Stimulated activated naive CD8-positive, alpha-beta T cell treated with anti-CD3 and anti-CD28 coated beads, Interleukin-15, amount 100 ng/mL, for 72 hours (primary cell): Measurements from ENCODE around the gene NEU4.
"Not testable (repeated sequence)": the region's sequence is repeated elsewhere in the genome, so short reads cannot be mapped to it uniquely, and the experiment has no call there.

Experiments
- ATAC-seq: fragments of 150-1000 bp; cut with Tn5 transposase; 2 replicates; pipeline ENCODE4 v1.10.0; 2021; ENCODE audit warnings: mild to moderate bottlenecking, moderate library complexity
- DNase-seq, 2 donors: peaks; one replicate each; pipeline ENCODE4 v3.0.0; 2021 to 2022
- H3K27ac Mint-ChIP-seq, 2 donors: one replicate each; pipeline ENCODE4 v1.8.0; 2022; ENCODE audit warnings: mild to moderate bottlenecking in 2 of 2, mixed read lengths in 2 of 2, moderate library complexity in 2 of 2
- H3K27me3 Mint-ChIP-seq: one replicate; pipeline ENCODE4 v1.8.0; 2022; ENCODE audit warnings: mixed read lengths
- H3K4me1 Mint-ChIP-seq: one replicate; pipeline ENCODE4 v1.8.0; 2022; ENCODE audit warnings: mild to moderate bottlenecking, mixed read lengths
- H3K4me3 Mint-ChIP-seq, 2 donors: one replicate each; pipeline ENCODE4 v1.8.0; 2022; ENCODE audit warnings: mild to moderate bottlenecking in 2 of 2, mixed read lengths in 2 of 2, moderate library complexity in 1 of 2
- H3K9me3 Mint-ChIP-seq, 2 donors: one replicate each; pipeline ENCODE4 v1.8.0; 2022; ENCODE audit warnings: mixed read lengths in 2 of 2

NEU4 gene

DNA sequence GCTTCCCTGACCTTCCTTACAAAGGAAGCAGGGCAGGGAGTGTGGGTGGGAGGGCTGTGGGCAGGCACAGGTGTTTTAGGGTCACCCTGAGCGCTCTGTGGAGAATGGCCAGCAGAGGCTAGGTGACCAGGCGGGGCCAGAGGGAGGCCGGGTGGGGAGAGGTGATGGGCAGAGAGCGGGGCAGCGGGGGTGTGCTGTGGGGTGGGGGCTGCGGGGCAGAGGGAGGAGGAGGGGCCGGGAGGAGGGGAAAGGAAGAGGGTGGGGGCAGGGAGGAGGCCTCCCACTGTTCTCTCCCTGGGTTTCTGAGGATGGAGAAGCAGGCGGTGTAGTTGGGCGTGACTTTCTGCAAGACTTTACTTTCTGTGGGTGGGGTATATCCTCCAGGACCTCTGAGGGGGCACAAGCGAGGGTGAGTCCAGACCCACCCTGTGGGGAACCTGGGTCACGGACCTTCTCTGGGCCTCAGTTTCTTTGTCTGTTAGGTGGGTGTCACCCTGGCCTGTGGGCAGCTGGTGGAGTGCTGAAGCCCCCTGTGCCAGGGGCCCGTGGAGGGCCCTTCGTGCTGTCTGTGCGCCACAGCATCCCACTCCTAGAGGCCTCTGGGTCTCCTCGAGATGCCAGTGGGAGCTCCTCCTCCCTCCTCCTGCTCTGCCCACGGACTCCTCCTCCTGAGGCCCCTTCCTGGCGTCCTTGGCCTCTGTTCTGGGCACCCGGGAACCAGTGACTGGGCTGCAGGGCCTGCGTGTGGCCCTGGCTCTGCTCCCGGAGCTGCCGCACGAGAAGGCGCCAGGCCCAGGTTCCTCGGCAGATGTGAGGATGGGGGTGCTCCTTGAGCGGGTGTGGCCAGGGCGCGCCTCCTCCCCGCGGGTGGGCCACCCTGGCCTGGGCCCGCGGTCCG is 6.3 kb upstream of the NEU4 start:
- DNase-seq (no peak), ATAC-seq (no peak)
- H3K4me3 Mint-ChIP-seq, result peak overlapping the region in 1 of 2 donors; percentile 81
- no peak overlapping the region for H3K27ac Mint-ChIP-seq
- H3K4me1 Mint-ChIP-seq, result peaks cover 17% of the 10 kb centered on the region
- peaks cover 32% of the 10 kb centered on the region for H3K27me3 Mint-ChIP-seq
- H3K9me3 Mint-ChIP-seq, result no peaks in the 10 kb centered on the region

DNA sequence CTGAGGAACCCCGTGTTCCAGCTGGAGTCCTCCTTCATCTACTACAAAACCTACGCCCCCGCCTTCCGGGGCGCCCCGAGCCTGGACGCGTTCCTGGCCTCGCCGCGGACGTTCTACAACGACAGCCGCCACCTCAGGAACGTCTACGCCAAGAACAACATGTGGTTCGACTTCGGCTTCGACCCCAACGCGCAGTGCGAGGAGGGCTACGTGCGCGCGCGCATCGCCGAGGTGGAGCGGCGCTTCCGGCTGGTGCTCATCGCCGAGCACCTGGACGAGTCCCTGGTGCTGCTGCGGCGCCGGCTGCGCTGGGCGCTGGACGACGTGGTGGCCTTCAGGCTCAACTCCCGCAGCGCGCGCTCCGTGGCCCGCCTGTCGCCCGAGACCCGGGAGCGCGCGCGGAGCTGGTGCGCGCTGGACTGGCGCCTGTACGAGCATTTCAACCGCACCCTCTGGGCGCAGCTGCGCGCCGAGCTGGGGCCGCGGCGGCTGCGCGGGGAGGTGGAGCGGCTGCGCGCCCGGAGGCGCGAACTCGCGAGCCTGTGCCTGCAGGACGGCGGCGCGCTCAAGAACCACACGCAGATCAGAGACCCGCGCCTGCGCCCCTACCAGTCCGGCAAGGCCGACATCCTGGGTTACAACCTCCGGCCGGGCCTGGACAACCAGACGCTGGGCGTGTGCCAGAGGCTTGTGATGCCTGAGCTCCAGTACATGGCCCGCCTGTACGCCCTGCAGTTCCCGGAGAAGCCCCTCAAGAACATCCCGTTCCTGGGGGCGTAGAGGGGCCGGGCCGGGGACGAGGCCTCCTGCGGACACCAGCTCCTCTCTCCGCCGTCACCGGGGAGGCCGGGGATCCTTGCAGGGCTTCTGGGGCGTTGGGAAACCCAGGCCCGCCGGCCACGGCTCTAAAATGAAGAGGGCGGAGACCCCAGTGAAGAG is 5.3 kb upstream of the NEU4 start:
- Mint-ChIP-seq H3K4me3 (peak overlapping the region; percentile 75 to 81), H3K4me1 (peaks cover 23% of the 10 kb centered on the region), H3K27me3 (peaks cover 39% of the 10 kb centered on the region), H3K27ac (no peak overlapping the region), H3K9me3 (no peaks in the 10 kb centered on the region)
- DNase-seq (peak; percentile 48 to 61), ATAC-seq (peak; percentile 66)

DNA sequence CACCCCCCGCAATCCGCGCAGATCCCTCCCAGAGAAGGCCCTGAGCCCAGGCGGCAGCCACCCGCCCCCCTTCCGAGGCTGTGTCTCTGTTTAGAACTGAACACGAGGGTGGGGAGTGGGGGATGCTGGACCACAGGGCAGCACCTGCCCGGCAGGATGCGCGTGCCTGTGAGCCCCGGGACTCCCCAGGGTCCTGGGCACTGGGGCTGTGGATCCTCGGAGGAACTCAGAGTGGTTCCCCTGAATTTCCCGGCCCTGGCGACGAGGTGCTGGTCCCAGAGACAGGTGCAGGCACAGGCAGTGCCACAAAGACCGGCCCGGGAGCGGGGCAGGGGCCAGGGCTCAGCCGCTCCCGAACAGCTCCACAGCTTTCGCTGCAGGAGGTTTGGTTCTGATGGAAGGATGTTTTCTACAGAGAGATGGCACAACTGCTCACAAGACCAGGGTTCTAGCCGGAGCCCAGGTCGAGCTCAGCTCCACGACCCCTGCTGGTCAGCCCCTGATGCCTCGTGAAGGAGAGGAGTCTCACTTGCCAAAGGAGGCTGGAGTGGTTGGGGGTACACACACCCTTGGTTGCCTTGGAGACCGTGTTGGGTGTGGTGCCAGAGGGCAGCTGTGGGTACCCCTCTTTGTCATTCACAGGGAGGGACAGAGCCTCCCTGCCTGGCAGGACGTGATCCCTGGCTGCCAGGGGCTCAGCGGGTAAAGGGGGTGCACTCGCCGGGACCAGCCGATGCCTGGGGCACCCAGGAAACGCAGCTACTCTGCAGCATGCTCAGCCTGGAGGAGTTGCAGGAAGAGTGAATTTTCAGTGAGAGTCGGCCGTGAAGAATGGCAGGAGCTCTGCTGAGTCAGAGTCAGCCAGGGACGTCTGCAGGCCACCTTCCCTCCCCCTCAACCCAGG is 4.4 kb upstream of the NEU4 start:
- peak; percentile 36 to 48 for DNase-seq
- H3K27ac Mint-ChIP-seq, result no peak overlapping the region
- ATAC-seq, result peak; percentile 47
- H3K9me3 Mint-ChIP-seq, result no peaks in the 10 kb centered on the region
- H3K4me1 Mint-ChIP-seq, result peaks cover 31% of the 10 kb centered on the region
- peaks cover 48% of the 10 kb centered on the region for H3K27me3 Mint-ChIP-seq
- H3K4me3 Mint-ChIP-seq, result peak overlapping the region; percentile 70 to 81

DNA sequence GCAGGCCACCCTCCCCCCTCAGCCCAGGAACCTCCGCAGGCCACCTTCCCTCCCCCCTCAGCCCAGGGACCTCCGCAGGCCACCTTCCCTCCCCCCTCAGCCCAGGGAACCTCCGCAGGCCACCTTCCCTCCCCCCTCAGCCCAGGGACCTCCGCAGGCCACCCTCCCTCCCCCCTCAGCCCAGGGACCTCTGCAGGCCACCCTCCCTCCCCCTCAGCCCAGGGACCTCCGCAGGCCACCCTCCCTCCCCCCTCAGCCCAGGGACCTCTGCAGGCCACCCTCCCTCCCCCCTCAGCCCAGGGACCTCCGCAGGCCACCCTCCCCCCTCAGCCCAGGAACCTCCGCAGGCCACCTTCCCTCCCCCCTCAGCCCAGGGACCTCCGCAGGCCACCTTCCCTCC is 2.8 kb upstream of the NEU4 start:
- not testable (repeated sequence) for DNase-seq, ATAC-seq, H3K4me3 Mint-ChIP-seq, H3K9me3 Mint-ChIP-seq, H3K27ac Mint-ChIP-seq
- peaks cover 45% of the 10 kb centered on the region for H3K27me3 Mint-ChIP-seq
- H3K4me1 Mint-ChIP-seq, result peaks cover 41% of the 10 kb centered on the region

DNA sequence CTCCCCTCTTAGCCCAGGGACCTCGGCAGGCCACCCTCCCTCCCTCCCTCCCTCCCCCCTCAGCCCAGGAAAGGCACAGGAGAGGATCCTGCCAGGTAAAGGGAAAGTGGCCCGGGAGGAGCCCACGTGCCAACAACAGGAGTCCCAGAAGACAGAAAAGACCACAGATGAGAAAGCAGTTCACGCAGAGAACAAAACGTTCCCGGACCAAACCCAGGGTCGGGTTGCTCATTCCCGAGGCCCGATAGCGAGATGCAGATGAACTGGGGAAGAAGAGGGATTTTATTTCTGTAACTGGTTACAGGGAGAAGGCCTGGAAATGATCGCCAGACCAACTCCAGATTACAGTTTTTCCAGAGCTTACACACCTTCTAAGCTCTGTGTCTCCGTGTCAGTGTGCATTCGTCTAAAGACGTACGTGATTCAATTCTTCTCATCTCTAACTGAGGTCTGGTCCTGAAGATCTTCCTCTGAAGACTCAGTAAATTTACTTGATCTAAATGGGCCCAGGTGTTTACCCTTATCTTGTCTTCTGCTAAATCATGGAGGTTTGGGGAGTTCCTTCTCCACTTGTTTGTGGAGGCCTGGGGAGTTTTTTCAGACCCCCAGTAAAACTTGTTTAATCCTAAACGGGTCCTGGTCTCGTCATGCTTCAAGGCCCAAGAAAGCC is 807 bp upstream of the NEU4 start:
- no peak overlapping the region for H3K4me3 Mint-ChIP-seq
- H3K4me1 Mint-ChIP-seq, result peaks cover 39% of the 10 kb centered on the region
- no peaks in the 10 kb centered on the region for H3K9me3 Mint-ChIP-seq
- no peak overlapping the region for H3K27ac Mint-ChIP-seq
- DNase-seq (no peak), ATAC-seq (no peak)
- peaks cover 33% of the 10 kb centered on the region for H3K27me3 Mint-ChIP-seq

DNA sequence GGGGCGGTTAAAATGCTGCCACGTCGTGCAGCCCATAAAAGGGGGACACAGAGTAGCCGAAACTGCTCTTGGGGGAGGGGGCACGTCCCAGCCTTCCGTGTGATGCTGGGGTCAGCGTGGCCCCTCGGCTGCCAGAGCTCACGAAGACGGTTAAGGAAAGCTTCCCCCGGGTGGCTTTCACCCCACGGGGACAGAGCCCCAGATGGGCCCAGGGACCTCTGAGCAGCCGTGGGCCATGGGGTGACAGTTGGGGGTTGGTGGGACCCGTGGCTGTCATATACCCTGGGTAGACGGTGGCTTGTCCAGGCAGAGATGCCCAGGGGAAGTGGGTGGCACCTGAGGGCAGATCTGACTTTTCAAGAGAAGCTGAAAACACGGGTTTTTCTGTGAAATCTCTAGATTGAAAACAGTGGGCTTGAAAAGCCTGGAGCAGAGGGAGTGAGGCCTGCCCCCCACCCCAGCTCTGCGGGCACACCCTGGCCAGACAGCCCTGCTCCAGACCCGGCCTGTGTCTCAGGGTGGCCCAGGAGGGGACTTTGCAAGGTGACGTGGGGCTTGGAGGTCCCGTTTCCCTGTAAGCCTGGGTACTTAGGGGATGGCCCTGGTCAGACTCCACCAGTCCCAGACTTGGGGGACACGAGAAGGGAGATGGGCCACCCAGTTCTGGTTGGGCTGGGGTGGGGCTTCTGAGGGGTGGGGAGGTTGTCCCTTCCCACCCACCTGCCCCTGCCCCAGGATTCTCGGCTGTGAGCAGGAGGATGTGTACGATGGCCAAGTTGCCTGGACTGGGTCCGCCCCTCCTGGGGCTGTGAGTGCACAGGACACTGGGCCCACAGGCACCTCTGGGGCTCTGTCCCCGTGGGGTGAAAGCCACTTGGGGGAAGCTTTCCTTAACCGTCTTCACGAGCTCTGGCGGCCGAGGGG is 652 bp downstream of the NEU4 start:
- Mint-ChIP-seq H3K4me3 (no peak overlapping the region), H3K9me3 (no peaks in the 10 kb centered on the region), H3K4me1 (peaks cover 39% of the 10 kb centered on the region), H3K27ac (no peak overlapping the region), H3K27me3 (peaks cover 37% of the 10 kb centered on the region)
- DNase-seq (no peak), ATAC-seq (no peak)

DNA sequence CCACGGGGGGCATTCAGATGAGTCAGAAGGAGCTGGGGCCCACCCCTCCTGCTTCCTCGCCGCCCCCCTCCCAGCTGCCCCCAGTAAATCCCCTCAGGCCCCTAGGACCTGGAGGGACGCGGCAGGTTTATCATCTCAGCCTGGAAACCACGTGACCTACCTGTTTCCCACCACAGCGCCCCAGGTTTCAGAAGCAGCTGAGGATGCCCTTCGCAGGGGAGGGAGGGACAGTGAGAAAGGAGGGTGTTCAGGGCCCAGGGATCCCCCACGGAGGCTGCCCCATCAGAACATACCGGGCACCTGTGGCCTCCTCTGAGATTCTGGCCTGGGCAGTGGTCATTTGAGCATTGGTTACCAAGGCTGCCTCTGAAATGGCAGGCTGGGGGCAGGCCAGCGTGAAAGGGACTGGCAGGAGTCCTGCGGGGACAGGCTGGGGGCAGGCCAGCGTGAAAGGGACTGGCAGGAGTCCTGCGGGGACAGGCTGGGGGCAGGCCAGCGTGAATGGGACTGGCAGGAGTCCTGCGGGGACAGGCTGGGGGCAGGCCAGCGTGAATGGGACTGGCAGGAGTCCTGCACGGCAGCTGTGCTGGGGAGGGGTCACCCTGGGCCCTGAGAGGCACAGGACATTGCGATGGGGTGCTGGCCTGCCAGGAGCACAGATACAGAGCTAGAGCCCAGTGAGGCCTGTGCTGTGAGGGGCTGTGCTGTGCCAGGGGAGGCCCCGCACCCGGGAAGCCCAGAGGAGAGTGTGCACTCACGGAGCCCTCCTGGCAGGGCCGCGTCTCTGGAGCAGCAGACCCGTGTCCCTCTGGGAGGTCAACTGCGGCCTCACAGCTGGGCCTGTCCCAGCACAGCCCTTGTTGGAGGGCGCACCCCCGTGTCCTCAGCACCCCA is 1.6 kb downstream of the NEU4 start:
- H3K4me1 Mint-ChIP-seq, result peaks cover 34% of the 10 kb centered on the region
- H3K4me3 Mint-ChIP-seq, result no peak overlapping the region
- no peak overlapping the region for H3K27ac Mint-ChIP-seq
- H3K27me3 Mint-ChIP-seq, result peaks cover 43% of the 10 kb centered on the region
- no peaks in the 10 kb centered on the region for H3K9me3 Mint-ChIP-seq
- no peak for DNase-seq
- ATAC-seq, result no peak

DNA sequence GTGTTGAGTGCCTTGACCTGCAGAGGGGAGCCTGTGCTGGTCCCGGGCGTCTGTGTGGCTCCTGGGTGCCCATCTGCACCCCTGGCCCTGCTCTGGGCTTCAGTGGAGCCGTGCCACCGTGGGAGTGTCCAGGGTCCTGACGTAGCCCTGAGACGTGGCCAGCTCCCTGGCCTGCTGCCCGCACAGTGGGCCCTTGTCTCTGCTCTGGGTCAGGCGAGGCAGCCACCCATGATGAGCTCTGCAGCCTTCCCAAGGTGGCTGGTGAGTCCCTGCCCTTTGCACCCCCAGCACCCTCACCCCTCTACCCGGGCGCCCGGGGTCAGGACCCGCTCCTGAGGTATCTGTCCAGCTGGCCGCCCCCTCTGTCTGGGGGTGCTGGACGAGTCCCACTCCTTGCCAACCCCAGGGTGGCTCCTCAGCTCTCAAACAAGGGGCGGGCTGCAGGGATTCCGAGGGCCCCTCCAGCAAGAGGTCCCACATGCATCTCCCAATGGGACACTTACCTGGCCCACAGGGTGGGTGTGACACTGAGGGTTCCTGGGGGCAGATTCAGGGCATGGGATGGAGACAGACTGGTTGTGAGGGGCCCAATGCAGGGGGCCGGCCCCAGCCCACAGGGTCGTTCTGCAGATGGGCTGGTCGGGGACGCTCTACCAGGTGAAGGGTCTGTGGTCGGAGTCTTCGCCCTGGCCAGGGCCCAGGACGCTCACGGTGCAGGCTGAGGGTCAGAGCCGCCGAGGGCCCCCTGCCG is 2.4 kb downstream of the NEU4 start:
- Mint-ChIP-seq H3K27ac (no peak overlapping the region), H3K27me3 (peaks cover 46% of the 10 kb centered on the region), H3K4me3 (no peak overlapping the region), H3K9me3 (no peaks in the 10 kb centered on the region), H3K4me1 (peaks cover 34% of the 10 kb centered on the region)
- DNase-seq, result no peak
- ATAC-seq, result peak; percentile 35

DNA sequence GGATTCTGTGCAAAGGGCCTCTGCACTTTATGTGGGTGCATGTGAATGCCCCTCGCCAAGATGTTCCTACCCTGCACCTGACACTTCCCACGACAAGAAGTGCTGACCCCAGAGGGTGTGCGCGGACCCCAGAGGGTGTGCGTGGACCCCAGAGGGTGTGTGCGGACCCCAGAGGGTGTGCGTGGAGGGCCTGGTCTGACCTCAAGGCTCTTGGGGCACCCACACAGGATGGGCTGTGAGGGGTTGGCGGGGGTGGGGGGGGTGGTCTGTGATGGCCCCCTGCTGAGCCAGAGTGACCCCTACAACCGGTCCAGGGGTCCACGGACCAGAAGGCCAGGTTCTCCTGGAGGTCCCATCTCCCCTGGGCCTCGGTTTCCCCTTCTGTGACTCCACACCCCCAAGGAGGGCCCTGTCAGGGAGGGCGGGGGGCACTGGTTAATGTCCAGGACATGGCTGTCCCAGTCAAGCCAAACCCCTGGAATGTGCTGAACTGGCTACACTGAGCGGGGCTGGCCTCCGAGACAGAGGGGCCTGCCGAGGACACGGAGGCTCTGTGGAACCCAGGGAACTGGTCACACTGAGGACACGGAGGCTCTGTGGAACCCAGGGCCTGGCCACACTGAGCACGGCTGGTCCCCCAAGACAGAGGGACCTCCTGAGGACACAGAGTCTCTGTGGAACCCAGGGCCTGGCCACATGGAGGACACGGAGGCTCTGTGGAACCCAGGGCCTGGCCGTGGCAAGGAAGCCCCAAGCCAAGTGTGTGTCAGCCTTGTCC is 3.1 kb downstream of the NEU4 start:
- no peak for DNase-seq
- H3K9me3 Mint-ChIP-seq, result no peaks in the 10 kb centered on the region
- H3K4me1 Mint-ChIP-seq, result peaks cover 37% of the 10 kb centered on the region
- H3K4me3 Mint-ChIP-seq, result no peak overlapping the region
- no peak overlapping the region for H3K27ac Mint-ChIP-seq
- H3K27me3 Mint-ChIP-seq, result peaks cover 46% of the 10 kb centered on the region
- no peak for ATAC-seq

DNA sequence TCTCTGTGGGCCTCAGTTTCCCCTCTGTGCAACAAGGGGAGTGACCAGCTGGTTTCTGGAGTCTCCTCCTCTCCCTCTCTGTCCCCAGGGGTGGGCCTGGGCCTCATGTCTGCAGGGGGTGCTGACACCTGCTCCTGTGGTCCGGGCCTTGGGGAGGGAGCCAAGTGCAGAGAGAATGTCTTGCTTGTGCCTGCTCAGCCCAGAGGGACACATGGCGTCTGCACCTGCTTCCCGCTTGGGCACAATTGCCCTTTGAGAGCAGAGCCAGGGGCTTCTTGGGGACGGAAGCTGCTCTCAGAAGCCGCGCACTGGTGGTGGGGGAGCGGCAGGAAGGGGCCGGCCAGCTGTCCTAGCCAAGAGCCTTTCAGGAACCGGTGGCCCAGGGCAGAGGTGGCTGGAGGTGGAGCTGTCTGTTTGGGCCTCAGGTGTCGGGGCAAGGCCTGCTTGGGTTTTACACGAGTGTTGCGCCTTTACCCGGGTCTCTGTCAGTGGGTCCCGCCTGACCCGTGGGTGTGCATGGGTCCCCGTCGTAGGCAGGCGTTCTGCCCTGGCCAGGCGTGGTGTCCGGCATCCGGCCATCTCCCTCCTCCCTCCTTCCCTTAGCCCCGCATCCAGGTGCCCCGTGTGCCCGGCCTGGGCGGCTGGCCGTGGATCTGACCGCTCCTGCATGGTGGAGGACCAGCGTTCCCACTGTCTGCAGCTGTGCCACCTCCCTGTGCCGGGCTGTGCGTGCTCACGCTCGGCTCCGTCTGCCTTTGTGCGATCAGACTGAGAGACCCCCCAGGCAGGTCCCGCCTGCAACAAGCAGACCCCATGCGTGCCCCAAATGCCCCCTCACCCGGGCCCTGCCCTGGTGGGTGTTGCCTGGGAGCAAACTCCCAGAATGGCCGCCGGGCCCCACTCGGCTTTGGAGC is 4.0 kb downstream of the NEU4 start:
- Mint-ChIP-seq H3K4me3 (no peak overlapping the region), H3K9me3 (no peaks in the 10 kb centered on the region), H3K4me1 (peaks cover 44% of the 10 kb centered on the region), H3K27ac (no peak overlapping the region), H3K27me3 (peaks cover 54% of the 10 kb centered on the region)
- ATAC-seq (no peak), DNase-seq (no peak)
